ENCODE data around the gene ROGDI.

The ROGDI gene

GRCh38 chr16:4795181-4795827 is 7.1 kb downstream of the ROGDI start, which contains the start of gene SMIM22:
Gene SMIM22, plus strand, starts transcription at chr16:4795369. Its CDS starts 366 bp downstream, at chr16:4795735.
- Histone ChIP-seq H3K36me3 (ENCODE audit: control insufficient read depth, insufficient read depth, low read length) (no peaks in the 10 kb centered on the region), H3K27me3 (ENCODE audit: control insufficient read depth, insufficient read depth, low read length) (no peaks in the 10 kb centered on the region), H2AFZ (no peak within 1 kb of the TSS), H3K4me2 (ENCODE audit: low read length) (no peak within 1 kb of the TSS), H3K4me3 (ENCODE audit: low read depth, low read length) (no peak within 1 kb of the TSS), H3K79me2 (no peaks in the 10 kb centered on the region), H3K27ac (no peak within 1 kb of the TSS), H3K9ac (no peak within 1 kb of the TSS), H3K4me1 (no peaks in the 10 kb centered on the region), H3K9me3 (ENCODE audit: control insufficient read depth, low read length) (no peaks in the 10 kb centered on the region)
- TF ChIP-seq CTCF (IDR thresholded peaks at IDR 0.05), result no peak

GRCh38 chr16:4792951-4793513 is 9.4 kb downstream of the ROGDI start:
- no peak overlapping the region for H3K4me3 ChIP-seq (ENCODE audit: low read depth, low read length)
- H3K27me3 ChIP-seq (ENCODE audit: control insufficient read depth, insufficient read depth, low read length), result no peaks in the 10 kb centered on the region
- no peak overlapping the region for H3K4me2 ChIP-seq (ENCODE audit: low read length)
- no peaks in the 10 kb centered on the region for H3K79me2 ChIP-seq
- H3K27ac ChIP-seq, result no peak overlapping the region
- no peaks in the 10 kb centered on the region for H3K9me3 ChIP-seq (ENCODE audit: control insufficient read depth, low read length)
- no peaks in the 10 kb centered on the region for H3K36me3 ChIP-seq (ENCODE audit: control insufficient read depth, insufficient read depth, low read length)
- no peak for TF ChIP-seq CTCF (IDR thresholded peaks at IDR 0.05)
- H3K9ac ChIP-seq, result no peak overlapping the region
- H3K4me1 ChIP-seq, result no peaks in the 10 kb centered on the region
- H2AFZ ChIP-seq, result no peak overlapping the region

- H3K79me2 ChIP-seq, result no peaks in the 10 kb centered on the region
- no peaks in the 10 kb centered on the region for H3K27me3 ChIP-seq (ENCODE audit: control insufficient read depth, insufficient read depth, low read length)
- no peak overlapping the region for H3K27ac ChIP-seq
- no peak for TF ChIP-seq CTCF (IDR thresholded peaks at IDR 0.05)
- no peak overlapping the region for H3K4me2 ChIP-seq (ENCODE audit: low read length)
- no peaks in the 10 kb centered on the region for H3K4me1 ChIP-seq
- H2AFZ ChIP-seq, result no peak overlapping the region
- H3K9me3 ChIP-seq (ENCODE audit: control insufficient read depth, low read length), result no peaks in the 10 kb centered on the region
- no peak overlapping the region for H3K9ac ChIP-seq
- H3K4me3 ChIP-seq (ENCODE audit: low read depth, low read length), result no peak overlapping the region
- no peaks in the 10 kb centered on the region for H3K36me3 ChIP-seq (ENCODE audit: control insufficient read depth, insufficient read depth, low read length)
Measured at GRCh38 chr16:4790871-4791270, 11.6 kb downstream of the ROGDI start.

GRCh38 chr16:4790261-4790660 is 12.2 kb downstream of the ROGDI start:
- Histone ChIP-seq H2AFZ (no peak overlapping the region), H3K27me3 (ENCODE audit: control insufficient read depth, insufficient read depth, low read length) (no peaks in the 10 kb centered on the region), H3K36me3 (ENCODE audit: control insufficient read depth, insufficient read depth, low read length) (no peaks in the 10 kb centered on the region), H3K9ac (no peak overlapping the region), H3K9me3 (ENCODE audit: control insufficient read depth, low read length) (no peaks in the 10 kb centered on the region), H3K4me1 (no peaks in the 10 kb centered on the region), H3K27ac (no peak overlapping the region), H3K4me2 (ENCODE audit: low read length) (no peak overlapping the region), H3K4me3 (ENCODE audit: low read depth, low read length) (no peak overlapping the region), H3K79me2 (no peaks in the 10 kb centered on the region)
- TF ChIP-seq CTCF (IDR thresholded peaks at IDR 0.05), result no peak

GRCh38 chr16:4788910-4789309 is 13.5 kb downstream of the ROGDI start:
- Histone ChIP-seq H3K9me3 (ENCODE audit: control insufficient read depth, low read length) (no peaks in the 10 kb centered on the region), H3K9ac (no peak overlapping the region), H3K4me3 (ENCODE audit: low read depth, low read length) (no peak overlapping the region), H2AFZ (no peak overlapping the region), H3K4me2 (ENCODE audit: low read length) (no peak overlapping the region), H3K4me1 (no peaks in the 10 kb centered on the region), H3K79me2 (no peaks in the 10 kb centered on the region), H3K27ac (no peak overlapping the region), H3K36me3 (ENCODE audit: control insufficient read depth, insufficient read depth, low read length) (no peaks in the 10 kb centered on the region), H3K27me3 (ENCODE audit: control insufficient read depth, insufficient read depth, low read length) (no peaks in the 10 kb centered on the region)
- no peak for TF ChIP-seq CTCF (IDR thresholded peaks at IDR 0.05)
